Measurements from ENCODE around the gene GPR160. TPM values are rescaled to one million over a fixed set of nuclear protein-coding genes. Genes with fewer than 3 reads are reported as not detected.

GPR160 gene
- total RNA-seq, 1 experiment from 2014 or later: 16.1 TPM

DNA sequence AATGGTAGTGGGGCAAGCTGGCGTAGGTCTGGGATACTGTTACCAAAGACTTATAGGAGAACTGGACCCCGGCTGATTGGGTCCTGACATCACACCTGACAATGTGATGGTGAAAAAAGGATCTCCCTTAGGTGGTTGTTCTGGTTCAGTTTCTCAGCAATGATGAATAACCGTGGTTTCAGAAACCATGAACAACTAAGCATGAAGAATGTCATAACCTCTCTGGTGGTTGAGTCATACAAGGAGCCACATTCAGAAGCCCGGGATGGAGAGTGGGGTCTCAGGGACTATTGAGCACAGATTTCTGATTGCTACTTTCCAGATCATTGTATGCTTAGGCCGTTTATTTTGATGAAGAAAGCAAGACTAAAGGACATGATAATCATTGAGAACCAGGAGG lies 17.4 kb downstream of the GPR160 start:
- DNase-seq: no peak
- POLR2A ChIA-PET: no interaction called here
- BruUV-seq (replicated peaks): no TSS peak
- H3K36me3 ChIP-seq (ENCODE audit: control insufficient read depth, insufficient read depth, low read length): no peaks in the 10 kb centered on the region
- intact Hi-C loops (cut with micrococcal nuclease; ENCODE audit: unreplicated experiment): no loop called here
- Mint-ChIP-seq H3K4me1 (ENCODE audit: low read depth, unreplicated experiment) (no peaks in the 10 kb centered on the region), H3K36me3 (ENCODE audit: insufficient read depth, unreplicated experiment) (no peaks in the 10 kb centered on the region), H3K27me3 (ENCODE audit: insufficient read depth, unreplicated experiment) (no peaks in the 10 kb centered on the region), H3K4me3 (ENCODE audit: unreplicated experiment) (no peak overlapping the region), H3K9me3 (ENCODE audit: unreplicated experiment) (no peaks in the 10 kb centered on the region), H3K27ac (ENCODE audit: unreplicated experiment) (no peak overlapping the region)
- no peaks in the 10 kb centered on the region for H3K9me3 ChIP-seq
- no peak overlapping the region for H3K4me3 ChIP-seq (ENCODE audit: low read depth, low read length)
- H3K27me3 ChIP-seq (replicated peaks; ENCODE audit: control insufficient read depth, insufficient read depth, low read length): no peaks in the 10 kb centered on the region
- no peak for TF ChIP-seq CTCF (IDR thresholded peaks at IDR 0.05; ENCODE audit: insufficient read depth in 1 of 2, low read depth in 1 of 2, low read length in 1 of 2, severe bottlenecking in 1 of 2, unreplicated experiment in 1 of 2)
- no peaks in the 10 kb centered on the region for H3K4me1 ChIP-seq
- CTCF ChIA-PET: no interaction called here

- Histone ChIP-seq H3K4me3 (ENCODE audit: low read depth, low read length) (no peak overlapping the region), H3K9me3 (no peaks in the 10 kb centered on the region), H3K36me3 (ENCODE audit: control insufficient read depth, insufficient read depth, low read length) (no peaks in the 10 kb centered on the region), H3K27me3 (replicated peaks; ENCODE audit: control insufficient read depth, insufficient read depth, low read length) (no peaks in the 10 kb centered on the region), H3K4me1 (no peaks in the 10 kb centered on the region)
- Mint-ChIP-seq H3K4me3 (ENCODE audit: unreplicated experiment) (no peak overlapping the region), H3K36me3 (ENCODE audit: insufficient read depth, unreplicated experiment) (no peaks in the 10 kb centered on the region), H3K27ac (ENCODE audit: unreplicated experiment) (no peak overlapping the region), H3K4me1 (ENCODE audit: low read depth, unreplicated experiment) (no peaks in the 10 kb centered on the region), H3K9me3 (ENCODE audit: unreplicated experiment) (no peaks in the 10 kb centered on the region), H3K27me3 (ENCODE audit: insufficient read depth, unreplicated experiment) (no peaks in the 10 kb centered on the region)
- intact Hi-C loops (cut with micrococcal nuclease; ENCODE audit: unreplicated experiment): no loop called here
- CTCF ChIA-PET: no interaction called here
- no peak for TF ChIP-seq CTCF (IDR thresholded peaks at IDR 0.05; ENCODE audit: insufficient read depth in 1 of 2, low read depth in 1 of 2, low read length in 1 of 2, severe bottlenecking in 1 of 2, unreplicated experiment in 1 of 2)
- BruUV-seq (replicated peaks): no TSS peak
- no peak for DNase-seq
- POLR2A ChIA-PET: no interaction called here
Observed at GRCh38 chr3:170056710-170057454, 19.1 kb downstream of the GPR160 start.

DNA sequence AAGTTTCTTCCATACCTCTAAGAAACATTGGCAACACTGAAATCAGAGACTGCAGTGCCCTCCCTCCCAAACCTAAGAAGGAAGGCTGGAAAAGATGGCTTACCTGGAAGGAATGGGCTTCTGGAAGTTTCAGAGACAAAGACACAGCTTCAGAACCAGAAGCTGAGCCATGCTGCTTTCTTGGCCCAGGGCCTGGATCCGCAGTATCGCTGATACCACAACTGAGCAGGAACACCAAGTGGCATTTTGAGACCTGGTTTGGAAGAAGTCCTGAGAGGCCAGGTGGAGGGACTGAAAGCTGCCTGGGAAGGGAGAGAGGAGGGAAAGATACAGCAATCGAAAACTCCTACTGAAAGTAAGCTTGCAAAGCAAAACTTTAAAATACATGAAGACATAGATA lies 19.8 kb downstream of the GPR160 start:
- Mint-ChIP-seq H3K4me3 (ENCODE audit: unreplicated experiment) (no peak overlapping the region), H3K27me3 (ENCODE audit: insufficient read depth, unreplicated experiment) (no peaks in the 10 kb centered on the region), H3K27ac (ENCODE audit: unreplicated experiment) (no peak overlapping the region), H3K4me1 (ENCODE audit: low read depth, unreplicated experiment) (no peaks in the 10 kb centered on the region), H3K9me3 (ENCODE audit: unreplicated experiment) (no peaks in the 10 kb centered on the region), H3K36me3 (ENCODE audit: insufficient read depth, unreplicated experiment) (peaks cover 5% of the 10 kb centered on the region)
- intact Hi-C loops (cut with micrococcal nuclease; ENCODE audit: unreplicated experiment): no loop called here
- no peak for DNase-seq
- Histone ChIP-seq H3K9me3 (no peaks in the 10 kb centered on the region), H3K36me3 (ENCODE audit: control insufficient read depth, insufficient read depth, low read length) (no peaks in the 10 kb centered on the region; the same call in 1 of the 2 replicates), H3K4me1 (no peaks in the 10 kb centered on the region), H3K27me3 (replicated peaks; ENCODE audit: control insufficient read depth, insufficient read depth, low read length) (no peaks in the 10 kb centered on the region), H3K4me3 (ENCODE audit: low read depth, low read length) (no peak overlapping the region)
- TF ChIP-seq CTCF (IDR thresholded peaks at IDR 0.05; ENCODE audit: insufficient read depth in 1 of 2, low read depth in 1 of 2, low read length in 1 of 2, severe bottlenecking in 1 of 2, unreplicated experiment in 1 of 2): no peak
- ChIA-PET POLR2A (no interaction called here), CTCF (no interaction called here)
- no TSS peak for BruUV-seq (replicated peaks)

All from Caco-2 (cell line).